GM10248 (cell line): Measurements from ENCODE around the gene ADAMTS13.
"Not testable (repeated sequence)": the region's sequence is repeated elsewhere in the genome, so short reads cannot be mapped to it uniquely, and the experiment has no call there.

Experiments used
- CTCF ChIA-PET: fragments of 300-600 bp; sonication (Branson Sonifier 250); formaldehyde crosslinking; extraction: SDS; loops from one replicate; lab custom pipeline; 2021; ENCODE audit warnings: antibody characterized with exemption; lab: Yijun Ruan, JAX
- POLR2A ChIA-PET: fragments of 350-650 bp; sonication (Branson Sonifier 250); formaldehyde crosslinking; extraction: SDS; loops from one replicate; lab custom pipeline; 2020; ENCODE audit warnings: antibody characterized with exemption; lab: Yijun Ruan, JAX
- DNase-seq: peaks from one replicate; pipeline ENCODE4 v3.0.0; 2012; ENCODE audit errors: extremely low spot score
- CTCF ChIP-seq: IDR thresholded peaks from 2 replicates; pipeline ENCODE4 v1.5.1; 2012; ENCODE audit warnings: mild to moderate bottlenecking, low read depth; ENCODE audit errors: extremely low read depth, missing control alignments, control extremely low read depth

Gene ADAMTS13

GRCh38 chr9:133390713-133391112, 31.5 kb upstream of the ADAMTS13 start:
- DNase-seq, result no peak
- POLR2A ChIA-PET, result no interaction called here
- TF ChIP-seq CTCF, result no peak
- CTCF ChIA-PET, result no interaction called here

- POLR2A ChIA-PET, CTCF ChIA-PET, DNase-seq: not testable (repeated sequence)
These were observed 30.7 kb upstream of the ADAMTS13 start for GRCh38 chr9:133391449-133391848.

DNA sequence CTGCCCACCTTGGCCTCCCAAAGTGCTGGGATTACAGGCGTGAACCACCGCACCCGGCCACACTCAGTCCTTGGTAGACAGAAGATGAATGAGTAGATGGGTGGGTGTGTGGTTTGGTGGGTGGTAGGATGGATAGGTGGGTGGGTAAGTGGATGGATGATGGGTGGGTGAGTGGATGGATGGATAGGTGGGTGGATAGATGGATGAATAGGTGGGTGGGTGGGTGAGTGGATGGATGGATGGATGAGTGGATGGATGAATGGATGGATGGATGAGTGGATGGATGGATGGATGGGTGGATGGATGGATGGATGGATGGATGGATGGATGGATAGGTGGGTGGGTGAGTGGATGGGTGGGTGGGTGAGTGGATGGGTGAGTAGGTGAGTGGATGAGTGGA, 29.9 kb upstream of the ADAMTS13 start:
- CTCF ChIA-PET, DNase-seq, POLR2A ChIA-PET: not testable (repeated sequence)

DNA sequence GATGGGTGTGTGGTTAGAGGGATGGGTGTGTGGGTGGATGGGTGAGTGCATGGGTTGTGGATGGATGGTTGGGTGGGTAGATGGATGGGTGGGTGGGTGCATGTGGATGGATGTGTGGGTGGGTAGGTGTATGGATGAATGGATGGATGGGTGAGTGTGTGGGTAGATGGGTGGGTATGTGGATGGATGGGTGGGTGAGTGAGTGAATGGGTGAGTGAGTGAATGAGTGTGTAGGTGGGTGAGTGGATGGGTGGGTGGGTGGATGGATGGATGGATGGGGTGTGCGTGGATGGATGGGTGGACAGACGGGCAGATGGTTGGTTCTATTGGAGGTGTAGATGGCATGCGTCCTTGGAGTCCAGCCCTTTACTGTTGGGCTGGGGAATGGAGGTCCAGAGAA, 28.8 kb upstream of the ADAMTS13 start:
- CTCF ChIA-PET, result no interaction called here
- POLR2A ChIA-PET, result no interaction called here
- TF ChIP-seq CTCF, result no peak
- DNase-seq, result no peak

GRCh38 chr9:133394687-133395271, 27.4 kb upstream of the ADAMTS13 start:
- POLR2A ChIA-PET, result no interaction called here
- CTCF ChIA-PET, result interaction anchor here (1.8 kb wide), 1 partner anchor 11 kb away, joined by 6 read pairs; no protein-coding TSS in a partner anchor

GRCh38 chr9:133396952-133397351, 25.2 kb upstream of the ADAMTS13 start:
- peak; percentile 36 for TF ChIP-seq CTCF

More at GRCh38 chr9:133394687-133395271, 27.4 kb upstream of the ADAMTS13 start:
- TF ChIP-seq CTCF, result no peak
- no peak for DNase-seq

DNA sequence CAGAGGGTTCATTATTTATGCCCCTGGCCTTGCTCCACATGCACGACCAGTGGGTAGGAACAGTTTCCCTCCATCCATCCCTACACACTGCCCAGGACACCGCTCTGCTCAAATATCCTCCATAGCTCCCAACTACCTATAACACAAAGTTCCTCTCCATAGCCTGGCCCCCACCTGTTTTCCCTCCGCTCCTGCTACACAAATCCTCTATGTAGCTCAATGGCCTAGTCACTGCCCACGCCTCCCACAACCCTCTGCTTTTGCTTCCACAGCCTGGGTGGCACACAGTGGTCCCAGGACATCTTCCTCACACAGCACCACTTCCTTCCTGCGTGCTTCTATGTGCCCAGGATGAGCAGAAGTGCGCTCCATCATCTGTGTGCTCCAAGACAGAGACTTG, 24.8 kb upstream of the ADAMTS13 start:
- CTCF ChIA-PET, result no interaction called here
- no peak for TF ChIP-seq CTCF
- POLR2A ChIA-PET, result interaction anchor here (1.4 kb wide), 1 partner anchor 87 kb away, joined by 3 read pairs; no protein-coding TSS in a partner anchor
- DNase-seq, result no peak

More at GRCh38 chr9:133396952-133397351, 25.2 kb upstream of the ADAMTS13 start:
- no peak for DNase-seq
- CTCF ChIA-PET, result interaction anchor here (1.7 kb wide), 1 partner anchor 81 kb away, joined by 5 read pairs; the partner anchor contains the start of gene SLC2A6
- POLR2A ChIA-PET, result interaction anchor here (1.4 kb wide), 1 partner anchor 88 kb away, joined by 3 read pairs; no protein-coding TSS in a partner anchor
